Tibial nerve (tissue), 3 donors: Measurements from ENCODE around the gene ADD2.

Experiments
- POLR2A ChIP-seq, 2 donors: fragments of 450-650 bp; IDR thresholded peaks; one replicate each; pipeline ENCODE4 v1.6.1; 2017; ENCODE audit warnings: antibody characterized with exemption in 2 of 2, mild to moderate bottlenecking in 2 of 2, moderate library complexity in 2 of 2
- TF ChIP-seq, protein P1 (sequence below), 5 experiments: fragments of 200-600 bp in 3 of 5; fragments of 450-650 bp in 2 of 5; sonication (generic) in 3 of 5; IDR thresholded peaks; one replicate each; pipeline ENCODE4 v1.5.1; 2016 to 2019; ENCODE audit warnings: antibody characterized with exemption in 5 of 5, mild to moderate bottlenecking in 3 of 5, moderate library complexity in 2 of 5

DNA sequence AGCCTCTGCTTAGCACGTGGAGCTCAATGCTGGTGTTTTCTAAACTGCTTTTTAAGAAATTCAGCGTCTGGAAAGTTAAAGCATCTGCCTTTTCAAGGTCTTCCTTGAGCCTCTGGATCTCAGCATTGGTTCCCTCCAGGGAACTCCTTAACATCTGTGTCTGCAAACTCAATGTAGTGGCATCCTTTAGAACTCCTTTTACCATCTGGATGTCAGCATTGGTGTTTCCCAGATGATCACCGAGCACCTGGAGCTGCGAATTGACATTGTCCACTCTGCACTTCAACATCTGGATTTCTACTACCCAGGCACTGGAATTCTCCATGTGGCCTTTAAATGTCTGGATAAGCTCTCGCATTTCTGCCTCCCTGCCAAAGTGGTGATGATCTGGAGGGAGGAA lies 48.7 kb upstream of the ADD2 start:
- TF ChIP-seq, protein P1, sequence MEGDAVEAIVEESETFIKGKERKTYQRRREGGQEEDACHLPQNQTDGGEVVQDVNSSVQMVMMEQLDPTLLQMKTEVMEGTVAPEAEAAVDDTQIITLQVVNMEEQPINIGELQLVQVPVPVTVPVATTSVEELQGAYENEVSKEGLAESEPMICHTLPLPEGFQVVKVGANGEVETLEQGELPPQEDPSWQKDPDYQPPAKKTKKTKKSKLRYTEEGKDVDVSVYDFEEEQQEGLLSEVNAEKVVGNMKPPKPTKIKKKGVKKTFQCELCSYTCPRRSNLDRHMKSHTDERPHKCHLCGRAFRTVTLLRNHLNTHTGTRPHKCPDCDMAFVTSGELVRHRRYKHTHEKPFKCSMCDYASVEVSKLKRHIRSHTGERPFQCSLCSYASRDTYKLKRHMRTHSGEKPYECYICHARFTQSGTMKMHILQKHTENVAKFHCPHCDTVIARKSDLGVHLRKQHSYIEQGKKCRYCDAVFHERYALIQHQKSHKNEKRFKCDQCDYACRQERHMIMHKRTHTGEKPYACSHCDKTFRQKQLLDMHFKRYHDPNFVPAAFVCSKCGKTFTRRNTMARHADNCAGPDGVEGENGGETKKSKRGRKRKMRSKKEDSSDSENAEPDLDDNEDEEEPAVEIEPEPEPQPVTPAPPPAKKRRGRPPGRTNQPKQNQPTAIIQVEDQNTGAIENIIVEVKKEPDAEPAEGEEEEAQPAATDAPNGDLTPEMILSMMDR (IDR thresholded peaks at IDR 0.05): no peak
- TF ChIP-seq POLR2A (IDR thresholded peaks at IDR 0.05): no peak
